ENCODE results near the gene ATXN1. TPM values are rescaled to one million over a fixed set of nuclear protein-coding genes. Genes with fewer than 3 reads are reported as not detected.

The ATXN1 gene
- total and polyA plus RNA-seq, 2 of the 8 experiments (the other 6 are each of a cell fraction or from before 2014, with no cell fraction given) = 1.6 to 4.0 TPM

DNA sequence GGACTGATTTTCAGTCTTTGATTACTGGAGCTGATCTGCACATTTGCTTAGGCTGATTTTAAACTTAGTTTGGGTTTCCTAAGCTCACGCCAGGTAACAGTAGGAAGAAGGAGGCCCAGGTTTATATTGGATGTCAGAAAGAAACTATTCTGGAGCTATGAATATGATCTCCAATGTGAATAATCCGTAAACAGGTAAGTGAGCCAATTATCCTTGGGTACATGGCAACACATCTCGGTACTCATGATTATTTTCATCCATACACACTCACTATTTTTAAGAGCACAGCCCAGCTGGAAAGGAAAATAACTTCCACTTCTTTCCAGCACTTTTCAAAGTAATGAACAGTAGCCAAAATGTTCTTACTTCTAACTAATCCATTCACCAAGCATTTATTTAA, 7.0 kb downstream of the ATXN1 start:
- no peaks in the 10 kb centered on the region for H3K36me3 ChIP-seq (ENCODE audit: control insufficient read depth in 2 of 4, insufficient read depth in 4 of 4, low read length in 3 of 4)
- WGBS, 2 experiments (ENCODE audit: extremely low coverage in 1 of 2, insufficient coverage in 1 of 2, insufficient read length in 1 of 2, insufficient replicate concordance in 2 of 2, low coverage in 1 of 2, low lambda C conversion rate in 2 of 2, missing lambda C conversion rate in 1 of 2) = 92% methylated on average over 3 of the region's 3 CpGs; no CpG with 5 or more reads in 1 of the 2 experiments
- H3K27ac ChIP-seq (ENCODE audit: low read depth, low read length) = no peak overlapping the region
- no peak overlapping the region for H3K9ac ChIP-seq (replicated peaks in 1 of 4; ENCODE audit: extremely low read depth in 1 of 4, low read depth in 3 of 4, low read length in 3 of 4)
- no peak overlapping the region for H3K23ac ChIP-seq (ENCODE audit: insufficient read length)
- no peak for FAIRE-seq
- H2BK15ac ChIP-seq (ENCODE audit: low read length) = no peak overlapping the region
- no peaks in the 10 kb centered on the region for H3K79me1 ChIP-seq (ENCODE audit: low read depth, low read length)
- H4K20me1 ChIP-seq (replicated peaks in 1 of 2; ENCODE audit: control insufficient read depth in 1 of 2, insufficient read depth in 2 of 2, low read length in 2 of 2) = no peaks in the 10 kb centered on the region
- H4K5ac ChIP-seq (ENCODE audit: insufficient read length, low read depth, low read length) = no peak overlapping the region
- H2BK5ac ChIP-seq (ENCODE audit: low read depth, low read length) = no peak overlapping the region
- H2AFZ ChIP-seq (ENCODE audit: low read length) = no peak overlapping the region
- H3K4me3 ChIP-seq (ENCODE audit: extremely low read depth in 1 of 4, insufficient read depth in 2 of 4, low read depth in 3 of 4, low read length in 4 of 4) = no peak overlapping the region
- no peaks in the 10 kb centered on the region for H3K23me2 ChIP-seq (ENCODE audit: low read depth, low read length)
- no peak overlapping the region for H3K56ac ChIP-seq (replicated peaks; ENCODE audit: insufficient read length, low read depth, low read length)
- no peak overlapping the region for H2BK20ac ChIP-seq (ENCODE audit: low read length)
- H4K8ac ChIP-seq (ENCODE audit: extremely low read depth, insufficient read depth, low read length) = no peak overlapping the region
- H2BK12ac ChIP-seq (ENCODE audit: low read depth, low read length) = no peak overlapping the region
- H3K14ac ChIP-seq (ENCODE audit: insufficient read length) = no peak overlapping the region
- no peak for TF ChIP-seq ASH2L (IDR thresholded peaks at IDR 0.05; ENCODE audit: low read length)
- no peak for TF ChIP-seq CHD2 (IDR thresholded peaks at IDR 0.05; ENCODE audit: low read length)
- no peak for TF ChIP-seq POU5F1 (IDR thresholded peaks at IDR 0.05; ENCODE audit: low read depth, low read length)
- H2BK120ac ChIP-seq (replicated peaks; ENCODE audit: low read depth, low read length) = no peak overlapping the region
- no peaks in the 10 kb centered on the region for H3K9me3 ChIP-seq (ENCODE audit: insufficient read depth in 2 of 2, low read depth in 1 of 2, low read length in 1 of 2)
- peaks cover 1 to 10% (median 7%) of the 10 kb centered on the region in 4 experiments; a peak in 6 of 7 replicates for H3K27me3 ChIP-seq (replicated peaks in 1 of 4; ENCODE audit: control insufficient read depth in 3 of 4, extremely low read depth in 1 of 4, insufficient read depth in 3 of 4, low read length in 3 of 4)
- CTCF ChIA-PET (ENCODE audit: partially characterized antibody) = interaction anchor here (0.6 to 1.6 kb wide), 7 partner anchors 9 to 468 kb away, joined by 3 to 6 read pairs (median 3); no protein-coding TSS in a partner anchor
- no peak overlapping the region for H3K4me2 ChIP-seq (ENCODE audit: insufficient read depth in 1 of 2, low read depth in 2 of 2, low read length in 2 of 2)
- H3K4ac ChIP-seq (replicated peaks; ENCODE audit: insufficient read length, low read depth, low read length) = no peak overlapping the region
- peaks cover 7 to 14% (median 9%) of the 10 kb centered on the region in 4 experiments; a peak in 6 of 7 replicates for H3K4me1 ChIP-seq (replicated peaks in 1 of 4; ENCODE audit: control insufficient read depth in 3 of 4, insufficient read depth in 4 of 4, low read length in 3 of 4)
- DNase-seq (ENCODE audit: low read depth in 1 of 2, low spot score in 2 of 2) = no peak
- H2AK5ac ChIP-seq (ENCODE audit: low read depth, low read length) = no peak overlapping the region
- POLR2A ChIA-PET (ENCODE audit: partially characterized antibody) = interaction anchor here (1.2 to 1.4 kb wide), 2 partner anchors 8 to 9 kb away, joined by 3 to 4 read pairs; no protein-coding TSS in a partner anchor
- no peaks in the 10 kb centered on the region for H3K79me2 ChIP-seq (ENCODE audit: control insufficient read depth in 1 of 2, insufficient read depth in 2 of 2, low read length in 2 of 2)
- no peak overlapping the region for H3K18ac ChIP-seq (ENCODE audit: extremely low read depth, low read length)
- H4K91ac ChIP-seq (replicated peaks; ENCODE audit: insufficient read length, low read length) = no peak overlapping the region
